ENCODE measurements around the gene KIF6.

DNA sequence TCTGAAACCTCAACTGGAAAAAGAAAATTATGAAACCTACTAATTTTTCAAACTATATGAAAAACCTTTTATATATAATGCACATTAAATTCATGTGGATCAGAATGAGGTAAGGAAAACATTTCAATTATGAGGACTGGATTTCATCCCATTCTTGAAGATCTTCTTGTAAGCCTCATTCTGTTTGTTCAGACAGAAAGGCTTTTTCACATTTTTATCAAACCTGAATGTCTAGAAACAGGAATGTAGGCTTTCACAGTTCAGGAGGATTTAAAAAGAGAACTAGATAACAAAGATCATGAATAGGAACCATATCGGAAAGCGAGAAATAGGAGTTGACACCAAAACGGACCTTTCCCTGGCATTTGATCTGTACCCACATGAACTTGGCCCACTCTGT is 210.2 kb downstream of the KIF6 start:
- no peak for TF ChIP-seq CTCF (IDR thresholded peaks at IDR 0.05)
- TF ChIP-seq EP300 (IDR thresholded peaks at IDR 0.05; ENCODE audit: low read depth): no peak
- TF ChIP-seq POLR2AphosphoS5 (IDR thresholded peaks at IDR 0.05): no peak
- TF ChIP-seq POLR2A (IDR thresholded peaks at IDR 0.05): no peak
